Osteoblast (primary cell): ENCODE data around the gene ARNT2. TPM values are rescaled to one million over a fixed set of nuclear protein-coding genes. Genes with fewer than 3 reads are reported as not detected.

Experiments
- DNase-seq: peaks from one replicate; pipeline ENCODE4 v3.0.0; 2011; ENCODE audit warnings: low spot score, mixed read lengths; ENCODE audit not compliant: insufficient read length; ENCODE audit errors: missing footprints
- H2AFZ ChIP-seq: 2 replicates; pipeline ENCODE4 v1.6.0; 2011; ENCODE audit warnings: mild to moderate bottlenecking, low read length
- H3K27ac ChIP-seq: 2 replicates; pipeline ENCODE4 v1.5.1; 2011; ENCODE audit warnings: mild to moderate bottlenecking, low read depth, low read length, moderate library complexity
- H3K27me3 ChIP-seq: 2 replicates; pipeline ENCODE4 v1.6.0; 2012; ENCODE audit warnings: mild to moderate bottlenecking, control low read depth, inconsistent platforms, low read length, moderate library complexity; ENCODE audit not compliant: insufficient read depth
- H3K36me3 ChIP-seq: 2 replicates; pipeline ENCODE4 v1.5.1; 2011; ENCODE audit warnings: mild to moderate bottlenecking, low read length, control low read depth, moderate library complexity; ENCODE audit not compliant: insufficient read depth
- H3K4me1 ChIP-seq: 2 replicates; pipeline ENCODE4 v1.5.1; 2011; ENCODE audit warnings: mild to moderate bottlenecking, low read length, control low read depth, moderate library complexity; ENCODE audit not compliant: insufficient read depth
- H3K4me2 ChIP-seq: 2 replicates; pipeline ENCODE4 v1.6.0; 2011; ENCODE audit warnings: mild to moderate bottlenecking, low read length; ENCODE audit not compliant: insufficient read depth
- H3K4me3 ChIP-seq: fragments of 200-600 bp; sonication (generic); 3 replicates; pipeline ENCODE4 v1.5.1; 2012; ENCODE audit warnings: mild to moderate bottlenecking, low read length, inconsistent platforms; ENCODE audit not compliant: insufficient read depth
- H3K79me2 ChIP-seq: 2 replicates; pipeline ENCODE4 v1.6.0; 2012; ENCODE audit warnings: mild to moderate bottlenecking, low read length, control low read depth, inconsistent platforms; ENCODE audit not compliant: insufficient read depth
- H3K9me3 ChIP-seq: 2 replicates; pipeline ENCODE4 v1.5.1; 2011; ENCODE audit warnings: low read depth, low read length, control low read depth
- H4K20me1 ChIP-seq: 2 replicates; pipeline ENCODE4 v1.6.0; 2012; ENCODE audit warnings: mild to moderate bottlenecking, low read length, control low read depth; ENCODE audit not compliant: insufficient read depth
- CTCF ChIP-seq: IDR thresholded peaks from 2 replicates; pipeline ENCODE4 v1.5.1; 2011; ENCODE audit warnings: mild to moderate bottlenecking, low read depth, low read length, moderate library complexity; ENCODE audit errors: extremely low read depth
- total RNA-seq: library from RNA; depleted of rRNA; stranded (reverse); fragments of >200 nt; gene quantifications from 2 replicates; pipeline ENCODE4 v1.2.3, GENCODE V29; 2012

Gene ARNT2
- total RNA-seq, 1 donor = 30.0 TPM

DNA sequence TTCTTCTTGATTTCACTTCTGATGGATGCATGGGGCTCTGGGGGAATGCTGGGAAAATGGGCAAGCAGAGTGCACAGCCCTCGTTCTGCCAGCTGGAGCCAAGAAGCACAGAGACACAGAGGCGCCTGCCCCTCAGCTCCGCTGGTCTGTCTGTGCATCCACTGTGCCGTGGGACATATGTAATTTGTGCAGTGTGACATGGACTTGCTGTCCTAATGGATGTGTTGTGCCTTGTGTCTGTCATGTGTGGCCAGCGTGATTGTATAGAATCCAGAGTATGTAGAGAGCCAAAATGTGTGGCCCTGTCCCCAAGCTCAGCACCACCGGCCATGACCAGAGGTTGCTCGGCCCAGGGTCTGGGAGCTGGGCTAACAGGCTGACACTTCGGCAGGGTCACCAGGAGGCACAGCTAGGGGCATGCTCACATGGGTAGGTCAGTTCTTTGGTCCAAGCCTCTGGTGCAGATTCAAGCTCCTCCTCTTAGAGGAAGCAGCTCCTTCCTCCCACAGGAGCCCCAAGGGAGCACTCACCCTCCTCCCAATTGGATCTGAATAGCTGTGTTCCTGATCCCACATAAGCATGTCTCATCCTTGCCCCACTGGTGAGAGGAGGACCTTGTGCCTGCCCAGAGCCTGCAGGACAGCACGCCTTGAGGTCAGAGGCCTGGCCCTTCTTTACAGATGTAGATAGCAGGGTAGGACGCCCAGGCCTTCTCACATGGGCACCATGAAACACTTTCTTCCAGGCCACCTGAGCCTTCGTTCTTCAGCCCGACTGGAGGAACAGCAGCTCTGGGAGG is 190.1 kb downstream of the ARNT2 start:
- no peak overlapping the region for H3K4me3 ChIP-seq
- TF ChIP-seq CTCF = no peak

DNA sequence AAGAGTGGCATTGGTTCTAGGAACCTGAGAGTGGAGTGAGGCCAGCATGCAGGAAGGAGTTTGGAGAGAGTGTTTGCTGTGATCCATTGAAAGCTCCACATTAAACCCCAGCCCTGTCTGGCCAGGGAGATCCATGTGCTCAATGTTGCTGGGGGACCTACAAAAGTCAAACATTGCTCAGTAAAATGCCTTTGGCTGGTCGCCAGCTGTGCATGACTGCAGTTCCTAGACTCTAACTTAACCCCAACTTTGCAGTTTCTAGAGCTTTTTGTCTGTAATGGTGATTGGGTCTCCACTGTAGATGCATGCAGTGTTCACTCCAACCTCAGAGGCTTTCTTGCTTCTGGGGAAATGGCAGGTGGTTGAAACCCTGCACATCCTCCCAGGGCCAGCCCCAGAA is 191.2 kb downstream of the ARNT2 start:
- Histone ChIP-seq H2AFZ (no peak overlapping the region), H4K20me1 (no peaks in the 10 kb centered on the region), H3K4me3 (no peak overlapping the region), H3K4me2 (no peak overlapping the region), H3K79me2 (no peaks in the 10 kb centered on the region), H3K27me3 (no peaks in the 10 kb centered on the region), H3K36me3 (peaks cover 8% of the 10 kb centered on the region), H3K9me3 (no peaks in the 10 kb centered on the region), H3K27ac (no peak overlapping the region), H3K4me1 (no peaks in the 10 kb centered on the region)
- TF ChIP-seq CTCF = no peak
- DNase-seq = no peak

More for the DNA sequence above, 190.1 kb downstream of the ARNT2 start:
- peaks cover under 1% of the 10 kb centered on the region for H3K4me1 ChIP-seq
- no peaks in the 10 kb centered on the region for H3K9me3 ChIP-seq
- H3K27ac ChIP-seq = no peak overlapping the region
- H3K27me3 ChIP-seq = no peaks in the 10 kb centered on the region
- peaks cover 15% of the 10 kb centered on the region for H3K36me3 ChIP-seq
- no peaks in the 10 kb centered on the region for H3K79me2 ChIP-seq
- H4K20me1 ChIP-seq = no peaks in the 10 kb centered on the region
- no peak overlapping the region for H3K4me2 ChIP-seq
- H2AFZ ChIP-seq = no peak overlapping the region
- no peak for DNase-seq

GRCh38 chr15:80596521-80596976 is 192.4 kb downstream of the ARNT2 start:
- H3K79me2 ChIP-seq = no peaks in the 10 kb centered on the region
- H3K4me3 ChIP-seq = no peak overlapping the region
- no peak overlapping the region for H3K27ac ChIP-seq
- no peak overlapping the region for H3K4me2 ChIP-seq
- H3K9me3 ChIP-seq = no peaks in the 10 kb centered on the region
- H3K36me3 ChIP-seq = peaks cover 8% of the 10 kb centered on the region
- no peaks in the 10 kb centered on the region for H3K4me1 ChIP-seq
- TF ChIP-seq CTCF = no peak
- H3K27me3 ChIP-seq = no peaks in the 10 kb centered on the region
- no peaks in the 10 kb centered on the region for H4K20me1 ChIP-seq
- no peak for DNase-seq
- no peak overlapping the region for H2AFZ ChIP-seq

DNA sequence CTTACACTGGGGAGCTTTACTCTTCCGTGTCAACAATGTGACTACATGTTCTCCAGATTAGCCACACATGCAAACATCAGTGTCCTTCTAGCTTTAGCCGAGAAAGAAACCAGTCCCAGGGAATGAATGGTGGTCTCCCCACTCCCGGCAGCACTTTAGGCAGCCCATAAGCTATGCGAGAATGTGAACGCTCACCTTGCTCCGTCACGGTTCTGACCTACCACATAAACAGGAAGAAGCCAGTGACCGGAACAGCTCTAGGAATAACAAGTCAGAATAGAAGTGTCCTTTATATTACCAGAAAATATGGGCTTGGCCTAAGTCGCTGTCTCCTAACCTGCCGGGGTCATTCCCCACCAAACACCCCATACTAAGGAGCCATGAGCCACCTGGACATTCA is 192.9 kb downstream of the ARNT2 start:
- no peaks in the 10 kb centered on the region for H3K9me3 ChIP-seq
- no peak overlapping the region for H3K4me3 ChIP-seq
- H3K4me1 ChIP-seq = no peaks in the 10 kb centered on the region
- no peaks in the 10 kb centered on the region for H3K27me3 ChIP-seq
- H3K27ac ChIP-seq = no peak overlapping the region
- no peak overlapping the region for H2AFZ ChIP-seq
- DNase-seq = no peak
- no peak for TF ChIP-seq CTCF
- no peaks in the 10 kb centered on the region for H3K79me2 ChIP-seq
- H4K20me1 ChIP-seq = no peaks in the 10 kb centered on the region
- H3K36me3 ChIP-seq = peaks cover 5% of the 10 kb centered on the region
- no peak overlapping the region for H3K4me2 ChIP-seq
